GOT3 (cell line): ENCODE measurements around the gene MREG.

Source experiments
- DNase-seq: peaks from one replicate; lab custom pipeline; 2025; ENCODE audit warnings: mixed read lengths; lab: John Stamatoyannopoulos, UW

Gene MREG

GRCh38 chr2:215918901-215919599 is 94.3 kb downstream of the MREG start:
- DNase-seq, result no peak

GRCh38 chr2:215917953-215918620 is 95.3 kb downstream of the MREG start:
- DNase-seq, result no peak

DNA sequence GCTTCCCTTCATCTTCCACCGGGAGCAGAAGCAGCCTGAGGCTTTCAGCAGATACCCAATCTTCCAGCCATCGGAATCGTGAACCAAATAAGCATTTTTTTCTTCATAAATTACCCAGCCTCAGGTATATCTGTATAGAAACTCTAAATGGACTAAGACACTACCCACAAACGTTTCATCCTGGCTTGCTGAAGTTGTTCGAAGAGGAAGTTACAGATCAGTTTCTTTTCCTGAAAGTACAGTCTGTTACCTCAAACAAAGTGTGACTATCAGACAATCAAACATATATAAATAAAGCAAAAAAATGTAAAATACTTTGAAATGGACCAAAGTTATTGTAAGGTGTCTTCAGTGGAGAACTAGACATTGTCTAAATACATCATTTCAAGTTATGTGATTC is 97.9 kb downstream of the MREG start:
- DNase-seq, result no peak

- DNase-seq, result no peak
These were observed 98.6 kb downstream of the MREG start for GRCh38 chr2:215914777-215915165.

- no peak for DNase-seq
These were observed 99.1 kb downstream of the MREG start for GRCh38 chr2:215914054-215914776.

DNA sequence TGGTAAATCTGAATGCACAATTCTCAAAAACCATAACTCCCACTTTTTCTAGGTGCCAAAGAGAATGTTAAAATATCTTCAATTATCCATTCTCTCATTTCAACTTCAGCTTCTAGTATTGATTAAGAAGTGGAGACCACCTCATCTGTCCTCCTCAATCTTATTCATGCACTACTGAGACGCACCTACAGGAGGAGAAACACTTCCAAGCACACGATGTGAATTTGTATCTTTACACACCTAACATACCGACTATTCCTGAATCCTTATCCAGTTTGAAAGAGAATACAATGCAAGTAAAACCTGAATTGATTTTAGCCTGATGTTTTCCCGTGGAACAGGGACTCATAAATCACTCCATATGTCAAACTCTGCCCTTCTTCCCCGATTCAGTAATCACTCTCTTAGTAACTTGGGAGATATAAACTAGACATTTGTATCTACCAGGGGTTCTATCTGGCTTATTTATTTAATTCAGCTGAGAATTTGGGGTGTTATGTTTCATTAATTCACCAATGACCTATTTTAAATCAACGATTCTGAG is 101.0 kb downstream of the MREG start:
- DNase-seq, result no peak

- DNase-seq, result no peak
These were observed 101.9 kb downstream of the MREG start for GRCh38 chr2:215911301-215912085.

- DNase-seq, result no peak
These were observed 103.2 kb downstream of the MREG start for GRCh38 chr2:215910180-215910579.

DNA sequence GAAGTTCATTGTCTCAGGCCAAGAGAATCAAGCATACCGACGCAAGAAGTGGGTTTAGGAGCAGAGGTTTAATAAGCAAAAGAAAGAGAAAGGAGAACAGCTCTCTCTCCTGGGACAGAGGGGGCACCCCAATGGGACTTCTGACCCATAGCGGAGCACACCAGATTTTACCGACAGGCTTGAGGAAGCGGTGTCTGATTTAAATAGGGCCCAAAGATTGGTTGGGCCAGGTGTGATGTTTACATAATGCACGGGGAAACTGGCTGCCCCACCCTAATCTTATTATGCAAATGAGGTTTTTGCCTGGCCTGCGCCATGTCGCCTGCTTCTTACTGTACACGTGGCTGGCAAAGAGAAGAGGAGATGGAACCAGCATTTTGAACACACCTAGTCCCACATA is 106.2 kb downstream of the MREG start:
- no peak for DNase-seq

- no peak for DNase-seq
These were observed 106.9 kb downstream of the MREG start for GRCh38 chr2:215906458-215906857.

DNA sequence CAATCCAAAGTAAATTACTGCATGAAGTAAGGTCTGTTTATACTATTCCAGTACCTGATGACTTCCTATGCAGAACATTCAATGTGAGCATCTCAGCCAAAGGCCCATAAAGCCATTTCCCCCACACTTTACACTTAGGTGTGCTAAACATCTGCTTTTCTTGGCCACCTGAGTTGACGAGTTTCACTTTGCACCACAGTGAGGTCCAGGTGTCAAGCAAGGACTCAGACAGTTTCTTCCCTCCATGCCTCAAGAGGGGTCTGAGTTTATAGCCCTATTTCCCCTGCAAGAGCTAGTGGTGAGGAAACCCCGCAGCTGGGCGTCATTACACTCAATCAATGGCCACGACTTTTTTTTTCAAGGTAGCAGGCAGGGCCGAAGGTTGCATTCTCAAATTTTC is 107.7 kb downstream of the MREG start:
- no peak for DNase-seq

GRCh38 chr2:215904101-215904500 is 109.2 kb downstream of the MREG start:
- no peak for DNase-seq

GRCh38 chr2:215903203-215903602 is 110.1 kb downstream of the MREG start:
- DNase-seq, result no peak

- DNase-seq, result no peak
These were observed 111.6 kb downstream of the MREG start for GRCh38 chr2:215901796-215902195.

DNA sequence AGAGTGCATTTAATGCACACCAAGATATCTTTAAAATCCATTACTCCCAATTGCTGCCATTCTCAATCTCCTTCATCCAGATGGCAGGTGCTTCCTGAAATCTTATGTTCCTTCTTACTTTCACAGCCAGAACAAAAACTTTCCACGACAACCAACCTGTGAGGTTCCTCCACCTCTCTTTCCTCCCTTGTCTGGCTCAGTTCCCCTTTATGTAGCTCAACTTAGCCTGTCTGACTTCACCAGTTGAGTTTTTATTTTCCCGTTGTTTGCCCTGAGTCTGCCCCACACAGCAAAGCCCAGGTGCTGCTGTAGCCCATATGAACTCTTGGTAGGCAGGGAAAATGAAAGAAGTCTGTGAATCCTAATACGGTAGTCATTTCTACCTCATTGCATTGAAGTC is 112.5 kb downstream of the MREG start:
- DNase-seq, result no peak

- peak; percentile 79 for DNase-seq
These were observed 113.1 kb downstream of the MREG start for GRCh38 chr2:215900203-215900611.

DNA sequence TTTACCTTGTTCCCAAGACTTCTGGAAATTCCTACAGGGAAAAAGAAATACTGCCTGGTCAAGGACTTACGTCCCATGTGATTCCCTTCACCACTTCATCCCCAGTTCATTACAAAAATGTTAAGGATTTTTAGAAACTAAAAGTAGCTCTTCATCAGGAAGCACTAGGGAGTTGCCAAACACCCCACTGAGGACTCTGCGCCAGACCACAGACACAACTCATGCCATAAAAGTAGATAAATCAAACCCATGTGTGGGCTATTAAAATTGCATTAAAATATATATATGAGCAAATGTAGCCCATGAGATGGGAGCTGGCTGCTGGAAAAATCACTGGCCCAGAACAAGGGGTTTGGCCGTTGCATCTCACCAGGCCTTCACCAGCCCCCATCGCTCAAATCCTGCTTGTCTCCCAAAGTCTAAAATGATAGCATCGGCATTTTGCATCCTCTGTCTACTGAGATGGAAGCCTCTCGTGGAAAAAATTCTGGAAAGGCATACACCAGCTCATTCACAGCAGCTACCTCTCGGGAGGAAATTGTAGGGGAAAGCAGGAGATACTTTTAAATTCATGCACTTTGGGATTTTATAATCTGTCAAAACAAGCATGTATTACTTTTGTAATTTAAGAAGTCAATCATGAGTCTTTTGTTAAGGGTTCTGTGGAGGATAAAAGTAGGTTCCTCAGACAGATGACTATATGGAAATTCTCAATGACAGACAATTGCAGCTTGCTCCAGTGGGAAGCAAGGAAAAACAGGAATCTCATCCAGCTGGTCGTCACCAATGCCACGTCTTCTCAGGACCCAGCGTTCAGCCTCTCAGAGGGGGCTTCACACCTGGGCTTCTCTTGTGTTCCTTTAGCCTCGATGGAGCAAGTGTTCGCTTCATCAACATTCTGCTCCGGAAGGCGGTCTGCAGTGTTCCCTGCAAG is 113.9 kb downstream of the MREG start:
- DNase-seq, result no peak

GRCh38 chr2:215898363-215898762 is 115.0 kb downstream of the MREG start:
- no peak for DNase-seq

GRCh38 chr2:215896921-215897320 is 116.4 kb downstream of the MREG start:
- DNase-seq, result no peak

DNA sequence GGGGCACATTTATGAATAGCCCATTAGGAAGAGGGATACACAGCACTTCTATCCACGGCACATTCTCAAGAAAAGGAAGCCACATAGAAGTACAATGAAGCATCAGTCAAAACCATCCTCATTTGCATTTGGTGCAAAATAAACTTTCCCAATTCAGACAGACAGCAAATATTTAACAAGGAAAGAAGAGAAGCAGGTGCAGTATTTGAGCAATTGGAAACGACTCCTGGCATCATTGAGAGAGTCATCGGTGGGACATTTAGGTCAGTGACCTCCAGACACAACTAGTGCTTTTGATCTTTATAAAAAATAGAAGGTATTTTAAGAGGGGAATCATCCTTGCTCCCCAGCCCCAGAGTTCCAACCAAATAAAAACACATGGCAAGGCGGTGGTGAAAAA is 118.0 kb downstream of the MREG start:
- DNase-seq, result no peak
